GM21576 (cell line): ENCODE results near the gene C1orf50.

ENCODE experiments used
- ATAC-seq: cut with Tn5 transposase; IDR thresholded peaks from one replicate; pipeline ENCODE4 v1.9.1; 2021; ENCODE audit warnings: mild to moderate bottlenecking, moderate library complexity; ENCODE audit not compliant: unreplicated experiment

C1orf50 gene

DNA sequence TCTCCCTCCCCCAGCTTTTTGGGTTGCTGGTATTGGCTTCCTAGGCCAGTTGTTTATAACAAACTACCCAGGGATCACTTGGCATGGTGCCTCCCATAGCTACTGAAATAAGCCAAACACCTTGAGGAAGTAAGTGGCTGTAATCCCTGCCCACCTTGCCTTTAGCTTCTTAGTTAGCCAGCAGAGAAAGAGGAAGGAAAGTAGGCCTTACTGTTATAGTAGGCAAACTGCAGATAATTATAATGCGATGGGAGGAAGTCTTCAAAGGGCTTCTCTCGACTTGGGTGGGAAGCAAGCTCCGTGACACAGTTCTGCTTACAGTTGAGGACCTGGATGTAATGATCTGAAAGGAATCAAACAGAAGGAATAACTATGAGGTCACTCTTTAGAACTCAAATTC lies 8.4 kb upstream of the C1orf50 start:
- no peak for ATAC-seq

DNA sequence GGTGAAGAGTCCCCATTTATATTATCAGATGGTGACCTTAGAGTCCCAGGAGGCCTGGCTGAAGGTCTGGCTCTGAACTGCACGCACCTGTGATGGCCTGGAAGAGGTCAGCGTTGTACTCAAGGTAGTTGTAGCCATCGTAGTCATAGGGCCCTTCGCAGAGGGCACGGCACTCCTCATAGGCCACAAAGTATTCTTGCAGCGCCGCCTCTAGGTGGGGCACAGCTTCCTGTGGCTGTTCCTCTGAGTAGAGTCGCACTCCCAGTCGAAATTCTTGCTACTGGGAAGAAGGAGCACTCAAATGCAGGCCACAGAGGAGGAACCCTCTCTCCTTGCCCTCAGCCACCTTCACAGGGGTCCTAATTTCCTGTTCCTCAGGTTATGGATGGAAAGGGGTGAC lies 7.9 kb upstream of the C1orf50 start:
- no peak for ATAC-seq

DNA sequence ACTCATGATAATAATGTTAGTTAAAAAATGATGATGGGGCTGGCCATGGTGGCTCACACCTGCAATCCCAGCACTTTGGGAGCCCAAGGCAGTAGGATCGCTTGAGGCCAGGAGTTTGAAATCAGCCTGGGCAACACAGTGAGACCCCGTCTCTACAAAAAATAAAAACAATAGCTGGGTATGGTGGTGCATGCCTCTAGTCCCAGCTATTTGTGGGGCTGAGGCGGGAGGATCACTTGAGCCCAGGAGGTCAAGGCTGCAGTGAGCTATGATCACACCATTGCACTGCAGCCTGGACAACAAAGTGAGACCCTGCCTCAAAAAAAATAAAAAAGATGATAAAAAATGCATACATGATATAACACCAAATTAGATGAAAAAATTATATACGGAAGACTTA lies 5.5 kb upstream of the C1orf50 start:
- no peak for ATAC-seq

DNA sequence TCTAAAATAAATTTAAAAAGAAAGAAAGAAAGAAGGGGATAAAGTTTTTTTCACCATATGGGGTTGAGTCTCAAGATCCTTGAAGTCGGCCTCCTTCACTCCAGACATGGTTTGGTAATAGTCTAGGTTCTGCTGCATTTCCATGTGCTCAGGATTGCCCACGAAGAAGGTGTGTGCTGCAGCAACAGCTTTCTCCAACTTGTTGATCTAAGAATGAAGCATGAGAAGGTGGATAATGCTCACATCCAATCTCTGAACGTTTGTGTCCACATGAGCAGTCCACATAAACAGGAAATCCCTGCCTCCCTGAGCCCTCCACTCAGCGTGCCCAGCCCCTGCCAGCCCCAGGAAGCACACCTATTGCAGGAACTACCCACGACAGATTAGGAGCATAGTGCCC lies 4.8 kb upstream of the C1orf50 start:
- ATAC-seq = no peak

DNA sequence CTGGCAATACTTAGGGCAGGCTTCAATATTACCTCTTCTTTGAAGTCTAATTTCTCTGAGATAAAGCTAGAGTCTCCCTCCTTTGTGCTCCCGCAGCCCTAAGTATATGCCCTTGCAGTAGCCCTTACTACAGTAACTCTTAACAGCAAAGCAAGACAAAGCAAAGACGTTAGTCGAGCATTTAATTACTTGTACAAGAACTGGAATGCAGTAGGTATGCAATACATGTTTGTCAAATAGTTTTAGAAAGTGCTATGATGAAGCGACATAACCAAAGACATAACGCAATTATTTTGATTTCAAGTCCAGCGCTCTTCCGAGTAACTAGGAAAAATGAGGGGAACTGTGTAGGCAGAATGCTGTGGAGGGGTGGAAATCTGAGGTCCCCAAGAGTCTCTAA lies 1.8 kb upstream of the C1orf50 start:
- no peak for ATAC-seq

DNA sequence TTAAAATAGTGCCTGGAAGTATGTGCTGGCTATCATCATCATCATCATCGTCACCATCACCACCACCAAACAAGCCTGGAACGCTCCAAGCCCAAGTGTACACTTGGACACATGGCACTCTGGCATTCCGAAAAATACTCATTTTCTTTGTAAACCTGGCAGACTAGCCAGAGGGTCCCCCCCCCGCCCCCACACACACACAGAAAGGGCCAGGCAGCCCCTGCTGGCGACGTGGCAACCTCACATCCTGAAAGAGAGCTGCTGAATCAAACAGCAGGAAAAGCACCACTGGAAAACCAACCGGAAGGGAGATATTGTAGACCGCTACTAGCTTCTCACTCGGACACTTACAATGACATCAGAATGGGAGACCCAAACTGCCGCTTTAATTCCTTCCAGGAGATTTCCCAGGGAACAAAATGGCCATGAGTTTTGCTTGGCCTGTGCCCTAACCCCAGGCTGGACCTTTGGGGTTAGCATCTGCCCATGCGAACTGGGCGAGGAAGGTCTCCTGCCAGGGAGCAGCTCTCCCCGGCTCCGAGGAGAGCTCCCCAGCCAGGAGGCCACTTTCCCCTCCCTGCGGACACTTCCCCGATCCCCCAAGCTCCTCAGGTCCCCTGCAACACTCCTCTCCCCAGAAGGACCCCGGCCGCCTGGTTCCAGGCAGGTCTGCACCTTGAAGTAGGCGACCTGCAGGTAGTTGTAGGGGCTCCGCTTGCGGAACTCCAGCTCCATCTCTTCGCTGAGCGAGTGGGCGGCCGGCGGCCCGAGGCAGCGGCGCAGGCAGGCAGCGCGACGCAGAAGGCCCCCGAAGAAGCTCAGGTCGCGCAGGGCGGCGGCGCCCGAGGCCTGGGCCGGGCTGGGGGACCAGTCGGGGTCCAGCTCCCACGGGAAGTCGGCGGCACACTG lies 963 bp upstream of the C1orf50 start:
- no peak for ATAC-seq

DNA sequence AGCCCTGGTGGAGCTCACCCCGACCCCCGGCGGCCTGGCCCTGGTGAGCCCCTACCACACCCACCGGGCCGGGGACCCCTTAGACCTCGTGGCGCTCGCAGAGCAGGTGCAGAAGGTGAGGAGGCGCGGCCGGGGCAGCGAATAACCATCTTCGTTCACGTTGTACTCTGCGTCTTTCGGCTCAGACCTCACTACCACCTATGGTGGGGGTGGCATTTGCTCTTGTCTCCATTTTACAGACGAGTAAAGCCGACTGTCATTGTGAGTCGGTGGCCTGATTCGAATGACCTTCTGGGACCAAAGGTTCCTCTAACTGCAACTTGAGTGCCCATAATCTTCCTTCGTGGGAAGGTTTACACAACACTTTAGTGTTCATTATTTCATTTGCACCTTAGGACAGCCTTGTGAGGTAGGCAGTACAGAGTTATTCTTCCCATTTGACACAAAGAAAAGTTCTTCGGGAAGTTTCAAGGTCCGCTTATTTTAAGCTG lies 506 bp downstream of the C1orf50 start:
- ATAC-seq = peak; percentile 19

DNA sequence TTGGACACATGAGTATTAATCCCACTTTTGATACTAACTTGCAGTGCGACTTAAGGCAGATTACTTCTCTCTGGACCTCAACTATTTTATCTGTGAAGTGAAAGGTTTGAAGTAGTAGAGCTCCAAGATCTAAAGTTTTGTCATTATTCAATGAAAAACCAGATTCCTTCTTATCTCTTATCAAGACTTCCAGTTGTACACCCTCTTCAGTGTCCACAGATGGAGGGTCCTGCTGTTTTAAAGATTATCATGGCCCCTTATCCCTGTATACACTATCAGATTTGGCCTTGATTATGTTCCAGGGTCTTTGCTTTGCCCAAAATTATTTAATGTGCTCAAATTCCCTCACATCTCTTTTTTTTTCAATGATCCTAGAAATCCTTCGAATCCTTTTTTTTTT lies 1.1 kb downstream of the C1orf50 start:
- ATAC-seq = no peak

DNA sequence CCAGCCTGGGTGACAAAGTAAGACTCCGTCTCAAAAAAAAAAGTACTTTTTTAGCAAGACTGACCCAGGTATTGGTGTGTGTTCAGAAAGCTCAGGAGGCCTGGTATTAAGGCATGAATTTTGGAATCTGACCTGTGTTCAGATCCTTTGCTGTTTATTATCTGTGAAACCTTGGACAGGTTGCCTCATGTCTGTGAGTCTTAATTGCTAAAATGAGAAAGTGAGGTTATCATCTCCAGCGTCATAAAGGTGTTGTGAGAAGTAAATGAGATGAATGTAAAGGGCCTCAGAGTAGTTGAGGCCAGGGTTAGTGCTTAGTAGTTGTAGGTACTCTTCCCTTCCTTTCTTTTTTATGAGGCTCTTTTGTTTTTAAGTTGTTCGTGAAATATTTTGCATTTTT lies 2.8 kb downstream of the C1orf50 start:
- no peak for ATAC-seq

DNA sequence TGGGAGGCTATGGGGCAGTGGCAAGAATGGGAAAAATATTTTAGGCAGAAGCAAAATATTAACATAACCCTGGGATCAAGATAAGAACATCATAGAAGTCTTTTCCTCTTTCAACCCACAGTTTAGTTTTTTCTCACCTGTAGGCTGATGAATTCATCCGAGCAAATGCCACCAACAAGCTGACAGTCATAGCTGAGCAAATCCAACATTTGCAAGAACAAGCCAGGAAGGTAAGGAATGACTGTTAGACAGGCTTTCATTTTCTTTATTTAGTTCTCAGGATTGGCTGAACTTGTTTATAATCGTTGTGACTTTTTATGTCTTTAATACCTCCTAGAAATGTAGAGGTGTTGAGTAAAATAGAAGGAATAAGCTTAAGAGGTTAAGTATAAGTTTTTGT lies 6.4 kb downstream of the C1orf50 start:
- ATAC-seq = no peak

DNA sequence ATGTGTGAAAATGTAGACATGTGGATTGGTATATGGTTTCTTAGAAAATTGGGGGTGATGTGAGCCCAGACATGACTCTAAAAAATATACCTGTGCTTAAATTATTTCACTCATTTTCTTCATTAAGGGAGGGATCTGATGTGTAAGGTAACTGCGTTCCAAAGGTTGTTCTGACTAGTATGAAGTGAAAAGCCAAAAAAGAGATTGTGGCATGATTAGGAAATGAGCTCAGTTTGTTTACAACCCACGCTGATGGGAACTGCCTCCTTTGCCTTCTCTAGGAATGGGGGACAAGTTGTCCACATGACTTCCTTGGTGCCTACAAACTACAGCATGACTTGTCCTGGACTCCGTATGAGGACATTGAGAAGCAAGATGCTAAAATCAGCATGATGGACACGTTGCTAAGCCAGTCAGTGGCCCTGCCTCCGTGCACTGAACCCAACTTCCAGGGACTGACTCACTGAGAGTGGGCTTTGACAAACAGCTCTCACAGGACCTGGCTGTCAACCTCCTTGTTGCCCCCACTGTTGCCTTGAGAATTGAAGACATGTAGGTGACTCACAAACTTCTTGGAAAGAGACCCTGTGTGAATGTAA lies 8.0 kb downstream of the C1orf50 start:
- no peak for ATAC-seq

DNA sequence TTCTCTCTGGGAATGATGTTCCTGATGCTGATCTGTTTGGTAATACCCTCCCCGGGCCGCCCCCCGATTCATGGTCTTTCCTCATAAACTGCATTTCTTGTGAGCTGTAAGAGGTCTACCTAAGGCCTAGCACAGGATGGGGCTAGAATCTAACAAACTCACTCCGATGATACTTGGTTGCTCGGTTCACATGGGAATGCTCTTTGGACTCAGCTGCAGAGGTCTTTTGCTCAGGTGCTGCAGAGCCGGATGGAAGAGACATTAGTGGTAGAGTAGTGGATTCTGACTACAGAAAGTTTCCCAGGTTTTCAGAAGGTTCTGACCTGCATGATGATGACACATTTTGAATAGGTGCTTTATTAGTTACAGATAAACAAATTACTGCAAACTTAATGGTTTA lies 9.5 kb downstream of the C1orf50 start:
- ATAC-seq = no peak

DNA sequence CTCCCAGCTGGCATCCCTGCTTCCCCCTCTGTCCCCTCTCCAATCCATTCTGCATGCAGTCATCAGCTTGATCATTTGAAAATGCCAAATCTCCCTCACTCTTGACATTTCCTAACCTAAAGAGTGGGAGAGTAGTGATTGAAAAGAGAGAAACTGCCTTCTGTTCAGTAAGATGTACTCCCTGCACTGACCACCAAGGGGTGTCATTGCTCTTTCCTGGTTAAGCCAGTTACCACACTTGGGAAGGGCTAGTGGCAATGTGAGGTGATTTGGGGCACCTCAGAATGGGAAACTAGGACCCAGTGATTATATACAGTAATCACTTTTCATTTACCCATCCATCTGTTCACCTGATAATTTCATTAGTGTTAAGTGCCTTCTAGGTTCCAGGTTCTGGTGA lies 10.8 kb downstream of the C1orf50 start:
- ATAC-seq = no peak

DNA sequence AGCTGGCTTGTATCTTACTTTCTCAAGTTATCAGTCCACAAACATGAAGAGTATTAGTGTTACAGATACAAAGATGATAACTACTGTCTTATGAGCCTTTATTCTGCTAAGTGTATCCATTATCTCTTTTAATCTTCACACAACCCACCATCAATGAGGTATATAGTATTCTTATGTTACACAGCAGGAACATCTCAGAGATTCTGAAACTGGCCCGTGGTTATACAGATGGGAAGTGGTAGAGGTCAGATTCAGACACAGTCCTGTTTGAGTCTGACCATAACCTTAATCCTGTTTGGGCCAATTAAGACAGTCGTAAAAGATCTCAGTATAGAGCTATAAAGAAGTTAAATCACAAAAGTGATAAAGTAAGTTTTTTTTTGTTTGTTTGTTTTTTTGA lies 12.7 kb downstream of the C1orf50 start:
- ATAC-seq = no peak

DNA sequence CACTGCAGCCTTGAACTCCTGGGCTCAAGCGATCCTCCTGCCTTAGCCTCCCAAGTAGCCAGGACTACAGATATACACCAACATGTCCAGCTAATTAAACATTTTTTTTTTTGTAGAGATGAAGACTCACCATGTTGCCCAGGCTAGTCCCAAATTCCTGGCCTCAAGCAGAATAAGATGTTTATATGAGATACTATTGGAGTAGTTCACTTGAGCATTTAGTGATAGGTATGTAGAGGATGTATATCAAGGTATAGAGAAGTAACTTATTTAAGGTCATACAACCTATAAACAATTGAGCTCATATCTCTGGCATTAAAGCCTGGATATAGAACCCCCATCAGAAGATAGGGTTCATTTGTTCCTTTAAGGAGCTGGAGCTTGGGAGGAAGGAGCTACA lies 13.1 kb downstream of the C1orf50 start:
- no peak for ATAC-seq

DNA sequence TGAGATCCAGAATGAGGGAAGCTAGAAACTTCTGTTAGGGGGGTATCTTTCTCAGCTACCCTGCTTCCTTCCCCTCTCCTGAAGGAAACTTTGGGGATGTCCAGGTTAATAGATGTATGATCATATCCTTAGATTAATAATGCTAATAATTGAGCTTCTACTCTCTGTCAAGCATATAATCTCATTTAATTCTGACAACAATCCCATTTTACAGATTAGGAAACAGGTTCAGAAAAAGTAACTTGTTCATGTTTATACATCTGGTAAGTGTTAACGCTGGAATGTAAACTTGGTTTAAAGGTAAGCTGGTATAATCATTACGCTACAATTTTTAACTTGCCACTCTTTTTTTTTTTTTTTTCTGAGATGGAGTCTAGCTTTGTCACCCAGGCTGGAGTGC lies 16.0 kb downstream of the C1orf50 start:
- no peak for ATAC-seq

DNA sequence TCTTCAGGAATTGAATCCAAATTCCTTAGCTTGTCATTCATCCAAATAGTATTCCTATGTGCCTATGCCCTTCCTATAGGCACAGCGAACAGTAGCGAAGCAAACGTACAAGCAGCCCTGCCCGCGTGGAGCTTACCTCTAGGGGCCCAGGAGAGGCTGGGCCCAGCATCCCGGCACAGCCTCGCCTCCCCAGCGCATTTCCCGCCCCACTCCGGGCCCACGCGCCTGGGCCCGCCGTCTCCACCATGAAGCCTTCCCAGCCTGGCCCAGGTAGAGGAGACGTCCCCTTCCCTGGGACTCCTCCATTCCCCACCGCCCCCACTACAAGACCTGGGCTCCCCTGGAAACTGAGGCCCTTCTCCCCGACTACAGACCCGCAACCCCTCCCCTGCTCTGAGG lies 17.5 kb downstream of the C1orf50 start:
- no peak for ATAC-seq

DNA sequence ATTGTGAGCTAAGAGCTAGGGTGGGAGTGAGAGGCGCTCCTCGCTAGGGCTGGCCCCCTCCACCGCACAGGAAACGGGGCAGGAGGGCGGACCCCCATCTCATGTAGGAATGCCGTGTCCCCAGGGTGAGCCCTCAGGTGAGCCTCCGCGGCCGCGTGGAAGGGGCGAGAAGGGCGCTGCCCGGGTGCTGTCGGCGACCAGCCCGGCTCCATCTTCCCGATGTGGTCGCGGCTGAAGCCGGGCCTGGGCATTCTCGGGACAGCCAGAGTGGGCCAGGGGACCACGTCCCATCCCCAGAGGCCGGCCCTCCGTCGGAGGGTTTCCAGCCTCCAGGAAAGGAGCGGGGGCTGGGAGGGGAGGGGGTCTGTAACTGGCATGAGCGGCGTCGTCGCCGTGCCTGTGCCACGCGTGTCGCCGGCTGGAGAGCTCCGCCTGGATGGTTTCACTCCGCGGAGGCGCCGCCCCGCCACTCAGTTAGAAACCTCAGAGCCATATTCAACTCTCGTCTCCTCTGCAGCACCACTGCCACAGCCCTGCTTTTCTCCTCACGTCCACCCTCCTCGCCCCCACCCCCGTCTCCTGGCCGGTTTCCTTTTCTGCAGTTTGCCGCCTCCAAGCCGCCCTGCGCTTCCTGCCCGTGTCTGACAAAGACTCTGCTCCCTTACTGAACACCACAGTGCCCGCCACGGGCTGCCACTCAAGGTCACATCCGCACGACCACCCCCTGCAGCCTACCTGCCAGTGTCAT lies 18.1 kb downstream of the C1orf50 start, which contains the start of gene TMEM269:
TSS of gene TMEM269 (plus strand) at position 46 of the 748 bp plus-strand sequence. CDS start 4,903 bp downstream, outside the sequence.
- ATAC-seq = no peak

DNA sequence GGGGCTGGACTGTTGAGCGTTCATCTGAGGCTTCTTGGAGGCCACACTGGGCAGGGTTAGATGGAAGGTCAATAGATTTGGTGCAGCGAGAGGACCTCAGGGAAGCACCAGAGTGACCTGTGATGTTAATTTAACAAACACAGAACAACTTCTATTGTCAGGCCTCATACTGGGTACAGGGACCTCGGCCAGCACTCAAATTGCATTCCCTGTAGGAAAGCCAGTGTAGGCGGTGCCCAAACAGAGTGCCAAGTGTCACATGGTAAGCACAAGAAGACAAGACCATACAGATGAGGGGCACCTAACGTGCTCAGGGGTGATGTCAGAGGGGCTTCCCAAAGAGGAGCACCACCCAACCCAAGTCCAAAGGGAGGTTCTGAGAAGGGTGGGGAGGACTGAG lies 19.0 kb downstream of the C1orf50 start:
- no peak for ATAC-seq

DNA sequence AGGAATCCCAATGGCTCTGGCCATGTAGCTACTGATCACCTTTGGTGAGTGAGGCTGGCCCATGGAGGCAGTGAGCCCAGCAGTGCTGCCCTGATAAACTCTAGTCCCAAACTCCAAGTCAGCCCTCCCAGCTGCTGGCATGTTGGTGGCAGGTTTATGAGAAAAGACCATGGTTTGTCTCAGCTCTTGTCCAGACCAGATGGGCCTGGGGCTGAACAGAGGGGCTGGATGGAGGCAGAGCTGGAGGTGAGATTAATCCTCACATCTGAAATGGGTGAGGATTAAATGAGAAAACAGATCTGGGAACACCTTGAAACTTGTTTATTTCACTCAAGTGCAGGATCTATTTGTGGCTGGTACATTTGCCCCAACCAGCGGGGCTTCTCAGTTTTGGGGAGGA lies 21.0 kb downstream of the C1orf50 start:
- ATAC-seq = no peak

DNA sequence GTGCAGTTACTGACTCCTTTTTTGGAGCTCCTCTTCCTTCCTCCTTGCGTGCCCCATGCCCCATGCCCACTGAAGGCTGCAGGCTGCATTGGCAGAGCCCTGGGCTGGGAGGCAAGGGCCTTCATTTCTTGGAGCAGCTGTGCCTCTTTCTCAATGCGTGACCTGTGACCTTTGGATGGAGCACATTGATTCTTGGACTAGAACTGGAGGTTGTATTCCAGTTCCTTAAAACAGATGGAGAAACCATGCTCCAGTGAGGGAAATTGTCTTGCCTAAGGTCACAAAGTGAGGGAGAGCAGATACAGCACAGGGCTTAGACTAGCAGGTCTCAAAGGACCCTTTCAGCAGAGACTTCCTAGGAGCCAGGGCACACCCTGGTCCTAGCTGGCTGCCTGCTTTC lies 26.8 kb downstream of the C1orf50 start:
- ATAC-seq = no peak

DNA sequence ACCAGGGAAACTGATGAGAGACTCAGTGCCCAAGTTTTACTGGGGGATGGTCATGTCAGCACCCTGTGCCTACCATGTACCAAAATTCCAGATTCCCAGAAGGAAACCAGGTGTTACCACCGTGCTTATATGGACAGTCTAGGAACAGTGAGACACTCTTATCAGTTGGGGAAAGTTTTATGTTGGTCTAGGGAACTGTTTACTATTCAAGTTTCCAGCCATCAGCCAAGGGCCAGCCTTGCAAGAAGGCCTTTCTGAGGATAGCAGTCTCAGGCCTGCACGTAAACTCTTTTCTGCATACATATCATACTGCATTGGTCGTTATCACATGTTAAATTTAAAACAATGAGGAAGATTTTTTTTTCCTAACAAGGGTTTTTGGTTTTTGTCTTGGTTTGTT lies 30.4 kb downstream of the C1orf50 start:
- ATAC-seq = no peak
